Heart left ventricle (tissue), 13 donors: Measurements from ENCODE around the gene NPIPA8.
"Not testable (repeated sequence)": the region's sequence is repeated elsewhere in the genome, so short reads cannot be mapped to it uniquely, and the experiment has no call there.

Source experiments
- CTCF ChIP-seq, 12 donors: fragments of 200-600 bp; sonication (generic) in 4 of 12; IDR thresholded peaks; one replicate each; pipeline versions ENCODE4 v1.5.0 to v1.8.0; 2018 to 2022; ENCODE audit warnings: antibody characterized with exemption in 12 of 12, mild to moderate bottlenecking in 5 of 12
- POLR2A ChIP-seq, 2 donors: fragments of 450-650 bp; IDR thresholded peaks; one replicate each; pipeline ENCODE4 v1.6.1; 2017; ENCODE audit warnings: antibody characterized with exemption in 2 of 2, mild to moderate bottlenecking in 2 of 2, moderate library complexity in 2 of 2
- donor health status: ischemic (EF 13 %, LVEDD 7.1; RV severe dilation, severe dysfunction).
- donor health status: DM: no; HTN: yes; CAD: no.
- donor health status: DM: no; HTN: no; CAD: no.
- donor health status: ischemic (EF 25% LVEDD 6.9; RV normal size, moderate dysfunction).
- donor health status: ischemic (EF 25% LVEDD 5.7; RV mildly dilated, moderate dysfunction).
- donor health status: ischemic (EF 35%, LVEDD 5.7; RV mildly dilated, moderate dysfunction).
- donor health status: nonischemic (EF 11% LVEDD 7.7; RV severe dilation, severe dysfunction).
- donor health status: DM: yes; HTN: yes; CAD: no.
- donor health status: PGD.
- donor health status: ischemic (EF 29% LVEDD 5.4; RV normal size, mild dysfunction).
- donor health status: nonischemic (EF 23%, LVEDD 6.1; RV moderate dilation, normal function).

- not testable (repeated sequence) for TF ChIP-seq CTCF, POLR2A (IDR thresholded peaks at IDR 0.05)
Observed at GRCh38 chr16:18290959-18291358, 45.6 kb downstream of the NPIPA8 start.
